ENCODE results near the gene IGSF9B. TPM values are rescaled to one million over a fixed set of nuclear protein-coding genes. Genes with fewer than 3 reads are reported as not detected.

The IGSF9B gene
- total and polyA plus RNA-seq, 9 of the 15 experiments (the other 6 are each of a cell fraction or from before 2014, with no cell fraction given) = 0.09 TPM; not detected in 8

GRCh38 chr11:133971881-133972280 is 15.1 kb upstream of the IGSF9B start:
- H3K79me2 ChIP-seq (ENCODE audit: control insufficient read depth, insufficient read depth, low read length) = no peaks in the 10 kb centered on the region
- peaks cover 0 to 60% of the 10 kb centered on the region in 2 experiments; a peak in 3 of 5 replicates for H3K27me3 ChIP-seq (ENCODE audit: control insufficient read depth in 2 of 2, insufficient read depth in 2 of 2, low read length in 2 of 2)
- ChIA-PET POLR2A (no interaction called here), CTCF (ENCODE audit: low intra/inter-chr PET ratio) (no interaction called here)
- H4K20me1 ChIP-seq (replicated peaks; ENCODE audit: control insufficient read depth, insufficient read depth, low read length) = no peaks in the 10 kb centered on the region
- no peaks in the 10 kb centered on the region for H3K36me3 ChIP-seq (ENCODE audit: control insufficient read depth, insufficient read depth, low read length)
- TF ChIP-seq ILK (tag; IDR thresholded peaks at IDR 0.05; ENCODE audit: borderline replicate concordance, low read depth) (no peak), STAT6 (CRISPR knock-in tag; IDR thresholded peaks at IDR 0.05) (no peak)
- no peak overlapping the region for H2AFZ ChIP-seq (ENCODE audit: low read depth, low read length)
- no peaks in the 10 kb centered on the region for H3K9me3 ChIP-seq (replicated peaks; ENCODE audit: control insufficient read depth, insufficient read depth, low read depth, low read length)
- H3K27ac ChIP-seq (ENCODE audit: extremely low read depth, low read depth, low read length) = no peak overlapping the region
- H3K4me3 ChIP-seq = no peak overlapping the region
- BruUV-seq (replicated peaks) = no TSS peak
- H3K9ac ChIP-seq (ENCODE audit: insufficient read depth in 1 of 2, low read depth in 2 of 2, low read length in 2 of 2) = no peak overlapping the region
- intact Hi-C loops (cut with micrococcal nuclease) (no loop called here), in situ Hi-C loops (cut with MboI) (no loop called here)
- no peak for FAIRE-seq
- H3K4me2 ChIP-seq (ENCODE audit: insufficient read depth, low read length) = no peak overlapping the region
- DNase-seq (ENCODE audit: extremely low read depth in 1 of 4, low spot score in 3 of 4) = no peak
- WGBS (ENCODE audit: insufficient coverage, low coverage, missing lambda C conversion rate) = 2% methylated on average over 11 of the region's 11 CpGs
- peaks cover 0 to 7% of the 10 kb centered on the region in 2 experiments; a peak in 2 of 5 replicates for H3K4me1 ChIP-seq (replicated peaks in 1 of 2; ENCODE audit: control insufficient read depth in 2 of 2, insufficient read depth in 2 of 2, low read length in 2 of 2)
- no peaks in the 10 kb centered on the region for H3K9me1 ChIP-seq (ENCODE audit: control insufficient read depth, insufficient read depth, low read length)
- no peak for ATAC-seq

- POLR2A ChIA-PET = no interaction called here
- no peak overlapping the region for H3K27ac ChIP-seq (ENCODE audit: extremely low read depth, low read depth, low read length)
- ATAC-seq = no peak
- no peak overlapping the region for H3K4me2 ChIP-seq (ENCODE audit: insufficient read depth, low read length)
- no peaks in the 10 kb centered on the region for H3K9me3 ChIP-seq (replicated peaks; ENCODE audit: control insufficient read depth, insufficient read depth, low read depth, low read length)
- H4K20me1 ChIP-seq (replicated peaks; ENCODE audit: control insufficient read depth, insufficient read depth, low read length) = no peaks in the 10 kb centered on the region
- 2% methylated on average over 11 of the region's 11 CpGs for WGBS (ENCODE audit: insufficient coverage, low coverage, missing lambda C conversion rate)
- no peak for FAIRE-seq
- no TSS peak for BruUV-seq (replicated peaks)
- no peak overlapping the region for H3K4me3 ChIP-seq
- H3K4me1 ChIP-seq (replicated peaks in 1 of 2; ENCODE audit: control insufficient read depth in 2 of 2, insufficient read depth in 2 of 2, low read length in 2 of 2) = peaks cover 0 to 7% of the 10 kb centered on the region in 2 experiments; a peak in 2 of 5 replicates
- H3K79me2 ChIP-seq (ENCODE audit: control insufficient read depth, insufficient read depth, low read length) = no peaks in the 10 kb centered on the region
- CTCF ChIA-PET (ENCODE audit: low intra/inter-chr PET ratio) = no interaction called here
- H3K9me1 ChIP-seq (ENCODE audit: control insufficient read depth, insufficient read depth, low read length) = no peaks in the 10 kb centered on the region
- in situ Hi-C loops (cut with MboI) = no loop called here
- peaks cover 0 to 43% of the 10 kb centered on the region in 2 experiments; a peak in 3 of 5 replicates for H3K27me3 ChIP-seq (ENCODE audit: control insufficient read depth in 2 of 2, insufficient read depth in 2 of 2, low read length in 2 of 2)
- no peaks in the 10 kb centered on the region for H3K36me3 ChIP-seq (ENCODE audit: control insufficient read depth, insufficient read depth, low read length)
- no peak for DNase-seq (ENCODE audit: extremely low read depth in 1 of 4, low spot score in 3 of 4)
- no peak overlapping the region for H3K9ac ChIP-seq (ENCODE audit: insufficient read depth in 1 of 2, low read depth in 2 of 2, low read length in 2 of 2)
- intact Hi-C loops (cut with micrococcal nuclease) = no loop called here
- no peak overlapping the region for H2AFZ ChIP-seq (ENCODE audit: low read depth, low read length)
- TF ChIP-seq CREM (IDR thresholded peaks at IDR 0.05; ENCODE audit: low read depth) = 0 out of 2 replicates have a peak, but pooled peaks have one; percentile 18
- TF ChIP-seq UBTF (IDR thresholded peaks at IDR 0.05; ENCODE audit: borderline replicate concordance in 1 of 2, low read depth in 2 of 2, low read length in 2 of 2) = no peak
- TF ChIP-seq ATF7 (IDR thresholded peaks at IDR 0.05) = peak; percentile 60; the same call in 1 of the 2 replicates
- no peak for TF ChIP-seq ATF1 (CRISPR knock-in tag; IDR thresholded peaks at IDR 0.05)
- TF ChIP-seq ATF1 (tag; IDR thresholded peaks at IDR 0.05) = peak; percentile 36; the same call in 1 of the 2 replicates
- TF ChIP-seq ZNF212 (CRISPR knock-in tag; IDR thresholded peaks at IDR 0.05) = no peak
- TF ChIP-seq BRD4 (IDR thresholded peaks at IDR 0.05) = no peak
- TF ChIP-seq BMI1 (IDR thresholded peaks at IDR 0.05; ENCODE audit: low read length) = no peak
- TF ChIP-seq KDM5B (IDR thresholded peaks at IDR 0.05; ENCODE audit: insufficient replicate concordance, low read depth, low read length) = no peak
- TF ChIP-seq TCF15 (CRISPR knock-in tag; IDR thresholded peaks at IDR 0.05) = no peak
Measured at GRCh38 chr11:133969112-133969511, 12.3 kb upstream of the IGSF9B start.
